HG02852 (cell line): Measurements from ENCODE around the gene KCNJ12.
"Not testable (repeated sequence)": the region's sequence is repeated elsewhere in the genome, so short reads cannot be mapped to it uniquely, and the experiment has no call there.

ENCODE experiments used
- ATAC-seq: cut with Tn5 transposase; IDR thresholded peaks from one replicate; pipeline ENCODE4 v1.9.1; 2021; ENCODE audit warnings: mild to moderate bottlenecking, moderate library complexity; ENCODE audit not compliant: unreplicated experiment

KCNJ12 gene

GRCh38 chr17:21436883-21437836 is 61.0 kb downstream of the KCNJ12 start:
- ATAC-seq: not testable (repeated sequence)

- ATAC-seq: not testable (repeated sequence)
Measured at GRCh38 chr17:21438316-21439014, 62.3 kb downstream of the KCNJ12 start.

- ATAC-seq: not testable (repeated sequence)
Measured at GRCh38 chr17:21439015-21439336, 62.8 kb downstream of the KCNJ12 start.

- no peak for ATAC-seq
Measured at GRCh38 chr17:21445091-21445650, 69.0 kb downstream of the KCNJ12 start.

GRCh38 chr17:21447552-21447951 is 71.4 kb downstream of the KCNJ12 start:
- ATAC-seq: not testable (repeated sequence)

GRCh38 chr17:21449891-21450290 is 73.7 kb downstream of the KCNJ12 start:
- ATAC-seq: not testable (repeated sequence)

- ATAC-seq: no peak
Measured at GRCh38 chr17:21451975-21452374, 75.8 kb downstream of the KCNJ12 start.

- no peak for ATAC-seq
Measured at GRCh38 chr17:21452377-21453143, 76.4 kb downstream of the KCNJ12 start.

- ATAC-seq: no peak
Measured at GRCh38 chr17:21453144-21453898, 77.2 kb downstream of the KCNJ12 start.

GRCh38 chr17:21454006-21454405 is 77.8 kb downstream of the KCNJ12 start:
- not testable (repeated sequence) for ATAC-seq

GRCh38 chr17:21454441-21454840 is 78.3 kb downstream of the KCNJ12 start:
- ATAC-seq: no peak

- no peak for ATAC-seq
Measured at GRCh38 chr17:21455761-21456160, 79.6 kb downstream of the KCNJ12 start.

GRCh38 chr17:21456449-21456848 is 80.3 kb downstream of the KCNJ12 start:
- ATAC-seq: not testable (repeated sequence)

GRCh38 chr17:21457051-21458026 is 81.2 kb downstream of the KCNJ12 start:
- peak; percentile 91 for ATAC-seq

GRCh38 chr17:21458054-21458453 is 81.9 kb downstream of the KCNJ12 start:
- no peak for ATAC-seq

- ATAC-seq: no peak
Measured at GRCh38 chr17:21459536-21459935, 83.4 kb downstream of the KCNJ12 start.

- no peak for ATAC-seq
Measured at GRCh38 chr17:21460358-21460757, 84.2 kb downstream of the KCNJ12 start.

GRCh38 chr17:21462237-21462636 is 86.1 kb downstream of the KCNJ12 start:
- ATAC-seq: no peak

GRCh38 chr17:21463204-21463661 is 87.1 kb downstream of the KCNJ12 start:
- no peak for ATAC-seq
